H1 (cell line): ENCODE results near the gene MYLK. TPM values are rescaled to one million over a fixed set of nuclear protein-coding genes. Genes with fewer than 3 reads are reported as not detected.

ENCODE experiments used
- CTCF ChIA-PET: fragments of 300-600 bp; sonication (Branson Sonifier 250); formaldehyde crosslinking; loops from one replicate; lab custom pipeline; 2021; ENCODE audit not compliant: partially characterized antibody; lab: Charles Lee
- POLR2A ChIA-PET: fragments of 300-600 bp; sonication (Branson Sonifier 250); formaldehyde crosslinking; loops from one replicate; lab custom pipeline; 2021; ENCODE audit warnings: inconsistent platforms; ENCODE audit not compliant: partially characterized antibody; lab: Charles Lee
- DNase-seq, 2 experiments: peaks; one replicate each; pipeline versions ENCODE4 v3.0.0 to v3.0.0-alpha.2; 2010 to 2022; ENCODE audit warnings: low spot score in 2 of 2, low read depth in 1 of 2, mixed read lengths in 1 of 2
- FAIRE-seq: peaks from 2 replicates; lab custom pipeline; 2011; peaks lifted over from hg19 to GRCh38; lab: Jason Lieb, UNC
- H2AFZ ChIP-seq: 2 replicates; pipeline ENCODE4 v1.8.1; 2012; ENCODE audit warnings: low read length, inconsistent platforms
- H2AK5ac ChIP-seq: 2 replicates; pipeline ENCODE4 v1.6.1; 2013; ENCODE audit warnings: low read depth, low read length
- H2BK120ac ChIP-seq: replicated peaks from 2 replicates; pipeline ENCODE3; 2013; ENCODE audit warnings: low read depth, low read length, inconsistent platforms
- H2BK12ac ChIP-seq: 2 replicates; pipeline ENCODE4 v1.6.1; 2013; ENCODE audit warnings: low read depth, low read length
- H2BK15ac ChIP-seq: 2 replicates; pipeline ENCODE4 v1.6.1; 2013; ENCODE audit warnings: low read length
- H2BK20ac ChIP-seq: 2 replicates; pipeline ENCODE4 v1.6.1; 2013; ENCODE audit warnings: low read length
- H2BK5ac ChIP-seq: 2 replicates; pipeline ENCODE4 v1.6.1; 2013; ENCODE audit warnings: low read depth, low read length
- H3K14ac ChIP-seq: 2 replicates; pipeline ENCODE4 v1.6.1; 2013; ENCODE audit warnings: inconsistent platforms; ENCODE audit not compliant: insufficient read length
- H3K18ac ChIP-seq: 2 replicates; pipeline ENCODE4 v1.6.1; 2013; ENCODE audit warnings: low read length; ENCODE audit errors: extremely low read depth
- H3K23ac ChIP-seq: 2 replicates; pipeline ENCODE4 v1.6.1; 2013; ENCODE audit warnings: inconsistent platforms; ENCODE audit not compliant: insufficient read length
- H3K23me2 ChIP-seq: 2 replicates; pipeline ENCODE4 v1.6.1; 2013; ENCODE audit warnings: low read depth, low read length
- H3K27ac ChIP-seq: 2 replicates; pipeline ENCODE4 v1.6.1; 2011; ENCODE audit warnings: low read depth, low read length, inconsistent platforms
- H3K27me3 ChIP-seq, 4 experiments: replicated peaks in 1 of 4; 1 replicate in 1 of 4; 2 replicates in 3 of 4; pipeline versions ENCODE4 v1.6.1 to v1.8.1; 2011 to 2013; ENCODE audit warnings: low read length in 3 of 4, mild to moderate bottlenecking in 3 of 4, inconsistent platforms in 2 of 4, mixed read lengths in 2 of 4, moderate library complexity in 1 of 4; ENCODE audit not compliant: control insufficient read depth in 3 of 4, insufficient read depth in 3 of 4; ENCODE audit errors: extremely low read depth in 1 of 4
- H3K36me3 ChIP-seq, 4 experiments: 2 replicates each; pipeline versions ENCODE4 v1.6.1 to v1.8.1; 2011 to 2013; ENCODE audit warnings: mild to moderate bottlenecking in 4 of 4, low read length in 3 of 4, moderate library complexity in 2 of 4, control low read depth in 1 of 4, inconsistent platforms in 1 of 4; ENCODE audit not compliant: insufficient read depth in 4 of 4, control insufficient read depth in 2 of 4
- H3K4ac ChIP-seq: replicated peaks from 2 replicates; pipeline ENCODE3; 2013; ENCODE audit warnings: low read length, low read depth, mixed read lengths, inconsistent platforms; ENCODE audit not compliant: insufficient read length
- H3K4me1 ChIP-seq, 4 experiments: replicated peaks in 1 of 4; 1 replicate in 1 of 4; 2 replicates in 3 of 4; pipeline versions ENCODE4 v1.6.1 to v1.8.1; 2011 to 2013; ENCODE audit warnings: low read length in 3 of 4, inconsistent platforms in 2 of 4, mixed read lengths in 1 of 4; ENCODE audit not compliant: insufficient read depth in 4 of 4, control insufficient read depth in 3 of 4
- H3K4me2 ChIP-seq, 2 experiments: 2 replicates each; pipeline versions ENCODE4 v1.6.1 to v1.8.1; 2011 to 2013; ENCODE audit warnings: low read depth in 2 of 2, low read length in 2 of 2, control low read depth in 1 of 2, inconsistent platforms in 1 of 2, mild to moderate bottlenecking in 1 of 2; ENCODE audit not compliant: insufficient read depth in 1 of 2
- H3K4me3 ChIP-seq, 4 experiments: fragments of 200-600, 300-600 bp in 1 of 4; sonication (generic), shearing (Covaris generic), sonication (Bioruptor Twin) in 1 of 4; 2 replicates each; pipeline versions ENCODE4 v1.5.1 to v1.8.1; 2011 to 2016; ENCODE audit warnings: low read length in 4 of 4, low read depth in 3 of 4, control low read depth in 2 of 4, inconsistent platforms in 2 of 4, mild to moderate bottlenecking in 2 of 4, mixed read lengths in 1 of 4, moderate library complexity in 1 of 4; ENCODE audit not compliant: insufficient read depth in 2 of 4; ENCODE audit errors: extremely low read depth in 1 of 4
- H3K56ac ChIP-seq: replicated peaks from 2 replicates; pipeline ENCODE3; 2013; ENCODE audit warnings: low read depth, mild to moderate bottlenecking, mixed read lengths, low read length, inconsistent platforms; ENCODE audit not compliant: insufficient read length
- H3K79me1 ChIP-seq: 2 replicates; pipeline ENCODE4 v1.6.1; 2013; ENCODE audit warnings: low read depth, low read length, control low read depth
- H3K79me2 ChIP-seq, 2 experiments: 2 replicates each; pipeline versions ENCODE4 v1.6.1 to v1.8.1; 2012 to 2013; ENCODE audit warnings: low read length in 2 of 2, mild to moderate bottlenecking in 2 of 2, inconsistent platforms in 1 of 2; ENCODE audit not compliant: insufficient read depth in 2 of 2, control insufficient read depth in 1 of 2
- H3K9ac ChIP-seq, 4 experiments: replicated peaks in 1 of 4; 1 replicate in 1 of 4; 2 replicates in 3 of 4; pipeline versions ENCODE4 v1.6.1 to v1.8.1; 2011 to 2013; ENCODE audit warnings: low read depth in 3 of 4, low read length in 3 of 4, control low read depth in 2 of 4, mild to moderate bottlenecking in 2 of 4, moderate library complexity in 2 of 4, inconsistent platforms in 1 of 4; ENCODE audit errors: extremely low read depth in 1 of 4
- H3K9me3 ChIP-seq, 2 experiments: 2 replicates each; pipeline versions ENCODE4 v1.6.1 to v1.8.1; 2012 to 2013; ENCODE audit warnings: mild to moderate bottlenecking in 2 of 2, moderate library complexity in 2 of 2, control low read depth in 1 of 2, inconsistent platforms in 1 of 2, low read depth in 1 of 2, low read length in 1 of 2, mixed read lengths in 1 of 2; ENCODE audit not compliant: insufficient read depth in 2 of 2
- H4K20me1 ChIP-seq, 2 experiments: replicated peaks in 1 of 2; 2 replicates each; pipeline versions ENCODE3 to v1.8.1; 2011 to 2013; ENCODE audit warnings: inconsistent platforms in 2 of 2, low read length in 2 of 2, mild to moderate bottlenecking in 1 of 2; ENCODE audit not compliant: insufficient read depth in 2 of 2, control insufficient read depth in 1 of 2
- H4K5ac ChIP-seq: 2 replicates; pipeline ENCODE4 v1.6.1; 2013; ENCODE audit warnings: low read length, low read depth, mixed read lengths, inconsistent platforms; ENCODE audit not compliant: insufficient read length
- H4K8ac ChIP-seq: 2 replicates; pipeline ENCODE4 v1.8.0; 2013; ENCODE audit warnings: mild to moderate bottlenecking, moderate library complexity, low read length, inconsistent platforms; ENCODE audit not compliant: insufficient read depth; ENCODE audit errors: extremely low read depth
- H4K91ac ChIP-seq: replicated peaks from 2 replicates; pipeline ENCODE3; 2013; ENCODE audit warnings: low read length, mixed read lengths, inconsistent platforms; ENCODE audit not compliant: insufficient read length
- BCL11A ChIP-seq, 2 experiments: IDR thresholded peaks; one replicate each; pipeline ENCODE4 v1.6.1; 2011; ENCODE audit warnings: low read depth in 2 of 2, low read length in 2 of 2, mild to moderate bottlenecking in 2 of 2
- CHD1 ChIP-seq: IDR thresholded peaks from 2 replicates; pipeline ENCODE4 v1.6.1; 2012; ENCODE audit warnings: low read depth, low read length, improper control_type of control experiment
- CREB1 ChIP-seq: IDR thresholded peaks from 2 replicates; pipeline ENCODE4 v1.6.1; 2012; ENCODE audit warnings: inconsistent platforms
- KDM1A ChIP-seq: fragments of 200-600, 300-600 bp; sonication (generic); IDR thresholded peaks from 2 replicates; pipeline ENCODE4 v1.7.1; 2016; ENCODE audit warnings: mild to moderate bottlenecking, low read length, borderline replicate concordance
- PHF8 ChIP-seq: fragments of 200-600 bp; sonication (generic); conservative IDR thresholded peaks from 2 replicates; pipeline ENCODE4 v1.7.1; 2012; ENCODE audit warnings: low read depth, mild to moderate bottlenecking, inconsistent platforms, low read length, moderate library complexity
- RAD21 ChIP-seq, 2 experiments: IDR thresholded peaks in 1 of 2; conservative IDR thresholded peaks in 1 of 2; 2 replicates each; pipeline ENCODE4 v1.6.1; 2011; ENCODE audit warnings: low read depth in 2 of 2, low read length in 2 of 2, improper control_type of control experiment in 1 of 2, inconsistent platforms in 1 of 2, mild to moderate bottlenecking in 1 of 2, moderate library complexity in 1 of 2
- RNF2 ChIP-seq: fragments of 200-900, 300-1000 bp; sonication (generic); IDR thresholded peaks from 2 replicates; pipeline ENCODE4 v1.7.1; 2016; ENCODE audit warnings: borderline replicate concordance, low read depth, mild to moderate bottlenecking, antibody characterized with exemption, low read length; ENCODE audit not compliant: poor library complexity, severe bottlenecking; ENCODE audit errors: missing control alignments
- RXRA ChIP-seq: IDR thresholded peaks from 2 replicates; pipeline ENCODE4 v1.6.1; 2011; ENCODE audit warnings: low read depth, mild to moderate bottlenecking, low read length, moderate library complexity; ENCODE audit not compliant: insufficient read depth
- TAF7 ChIP-seq: optimal IDR thresholded peaks from 2 replicates; pipeline ENCODE3; 2011; ENCODE audit warnings: low read depth, mild to moderate bottlenecking, inconsistent platforms, low read length, moderate library complexity, borderline replicate concordance
- TEAD4 ChIP-seq: IDR thresholded peaks from 2 replicates; pipeline ENCODE4 v1.6.1; 2012; ENCODE audit warnings: low read depth, low read length, inconsistent platforms, mixed read lengths
- YY1 ChIP-seq: IDR thresholded peaks from 2 replicates; pipeline ENCODE4 v1.6.1; 2011; ENCODE audit warnings: low read depth, mild to moderate bottlenecking, low read length
- polyA plus RNA-seq, 7 experiments: library from polyadenylated mRNA; depleted of rRNA in 3 of 7; stranded (reverse) in 5 of 7; unstranded in 2 of 7; fragments of >200 nt in 5 of 7; fragments of 200-250 nt in 2 of 7; gene quantifications; 1 replicate in 5 of 7; 2 replicates in 1 of 7; 4 replicates in 1 of 7; pipeline versions ENCODE4 v1.2.1 to v1.2.3, GENCODE V29; 2011 to 2013; ENCODE audit warnings: missing spikeins in 2 of 7, mixed read lengths in 2 of 7
- total RNA-seq: library from RNA; stranded (reverse); fragmentation: NEBNext Ultra II Directional; extraction: Animal tissue kit (Norgen Biotek cat#: 25700); gene quantifications from 2 replicates; pipeline ENCODE4 v1.2.1, GENCODE V29; 2021
- TF ChIP-seq, protein P1 (sequence below), 3 experiments: IDR thresholded peaks; 1 replicate in 2 of 3; 2 replicates in 1 of 3; pipeline versions ENCODE4 v1.5.1 to v1.6.1; 2011; ENCODE audit warnings: low read length in 3 of 3, mild to moderate bottlenecking in 3 of 3, inconsistent platforms in 2 of 3, low read depth in 1 of 3, moderate library complexity in 1 of 3; ENCODE audit not compliant: insufficient read depth in 1 of 3; ENCODE audit errors: control extremely low read depth in 1 of 3

MYLK gene
- total and polyA plus RNA-seq, 2 of the 8 experiments (the other 6 are each of a cell fraction or from before 2014, with no cell fraction given): 11.6 to 21.3 TPM

- H2BK120ac ChIP-seq: no peak overlapping the region
- DNase-seq (no peak), FAIRE-seq (no peak)
- H3K27ac ChIP-seq: no peak overlapping the region
- H4K5ac ChIP-seq: no peak overlapping the region
- no peaks in the 10 kb centered on the region for H4K20me1 ChIP-seq
- H3K9me3 ChIP-seq: no peaks in the 10 kb centered on the region
- no peak overlapping the region for H2BK20ac ChIP-seq
- POLR2A ChIA-PET: interaction anchor here (2.1 kb wide), 1 partner anchor 15 kb away, joined by 6 read pairs; the partner anchor contains the start of gene HACD2
- H3K9ac ChIP-seq: no peak overlapping the region
- H3K23ac ChIP-seq: no peak overlapping the region
- H2BK12ac ChIP-seq: no peak overlapping the region
- no peak overlapping the region for H2BK5ac ChIP-seq
- H3K36me3 ChIP-seq: no peaks in the 10 kb centered on the region
- CTCF ChIA-PET: interaction anchor here (1.0 to 2.7 kb wide), 3 partner anchors 9 to 16 kb away, joined by 4 to 20 read pairs (median 4); no protein-coding TSS in a partner anchor
- no peaks in the 10 kb centered on the region for H3K79me1 ChIP-seq
- H3K4me1 ChIP-seq: 0 out of 7 replicates have a peak, but pooled peaks cover 0 to 4% (median 0%) of the 10 kb centered on the region in 4 experiments
- no peak overlapping the region for H3K18ac ChIP-seq
- H2BK15ac ChIP-seq: no peak overlapping the region
- H3K14ac ChIP-seq: no peak overlapping the region
- no peaks in the 10 kb centered on the region for H3K27me3 ChIP-seq
- no peak overlapping the region for H3K4me3 ChIP-seq
- no peak overlapping the region for H2AK5ac ChIP-seq
- no peak overlapping the region for H3K4ac ChIP-seq
- H3K23me2 ChIP-seq: no peaks in the 10 kb centered on the region; the same call in 1 of the 2 replicates
- 0 out of 4 replicates have a peak, but pooled peaks cover 0 to 2% of the 10 kb centered on the region in 2 experiments for H3K79me2 ChIP-seq
- H3K4me2 ChIP-seq: no peak overlapping the region
- no peak overlapping the region for H4K8ac ChIP-seq
- H2AFZ ChIP-seq: no peak overlapping the region
- H4K91ac ChIP-seq: no peak overlapping the region
- H3K56ac ChIP-seq: no peak overlapping the region
- TF ChIP-seq TAF7 (no peak), PHF8 (no peak), BCL11A (IDR thresholded peaks at IDR 0.05; ENCODE audit: low read depth in 2 of 2, low read length in 2 of 2) (no peak), RNF2 (no peak), YY1 (no peak), KDM1A (no peak), RAD21 (IDR thresholded peaks at IDR 0.05 in 1 of 2, conservative IDR thresholded peaks at IDR 0.05 in 1 of 2; ENCODE audit: low read depth in 2 of 2, low read length in 2 of 2) (no peak), RXRA (no peak), TEAD4 (no peak), CHD1 (no peak), CREB1 (no peak)
- TF ChIP-seq, protein P1, sequence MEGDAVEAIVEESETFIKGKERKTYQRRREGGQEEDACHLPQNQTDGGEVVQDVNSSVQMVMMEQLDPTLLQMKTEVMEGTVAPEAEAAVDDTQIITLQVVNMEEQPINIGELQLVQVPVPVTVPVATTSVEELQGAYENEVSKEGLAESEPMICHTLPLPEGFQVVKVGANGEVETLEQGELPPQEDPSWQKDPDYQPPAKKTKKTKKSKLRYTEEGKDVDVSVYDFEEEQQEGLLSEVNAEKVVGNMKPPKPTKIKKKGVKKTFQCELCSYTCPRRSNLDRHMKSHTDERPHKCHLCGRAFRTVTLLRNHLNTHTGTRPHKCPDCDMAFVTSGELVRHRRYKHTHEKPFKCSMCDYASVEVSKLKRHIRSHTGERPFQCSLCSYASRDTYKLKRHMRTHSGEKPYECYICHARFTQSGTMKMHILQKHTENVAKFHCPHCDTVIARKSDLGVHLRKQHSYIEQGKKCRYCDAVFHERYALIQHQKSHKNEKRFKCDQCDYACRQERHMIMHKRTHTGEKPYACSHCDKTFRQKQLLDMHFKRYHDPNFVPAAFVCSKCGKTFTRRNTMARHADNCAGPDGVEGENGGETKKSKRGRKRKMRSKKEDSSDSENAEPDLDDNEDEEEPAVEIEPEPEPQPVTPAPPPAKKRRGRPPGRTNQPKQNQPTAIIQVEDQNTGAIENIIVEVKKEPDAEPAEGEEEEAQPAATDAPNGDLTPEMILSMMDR (IDR thresholded peaks at IDR 0.05; ENCODE audit: control extremely low read depth in 1 of 3, insufficient read depth in 1 of 3, low read depth in 1 of 3, low read length in 3 of 3): no peak
Measured at GRCh38 chr3:123568875-123569274, 315.3 kb downstream of the MYLK start.
